Hair follicle dermal papilla cell (primary cell): ENCODE measurements around the gene DLK2. TPM values are rescaled to one million over a fixed set of nuclear protein-coding genes. Genes with fewer than 3 reads are reported as not detected.

Source experiments
- small RNA-seq: library from RNA; depleted of rRNA; stranded (forward); fragments of <200 nt; gene quantifications from one replicate; pipeline ENCODE3, GENCODE V24; 2012
- total RNA-seq: library from RNA; depleted of rRNA; stranded (reverse); fragments of >200 nt; gene quantifications from 2 replicates; pipeline ENCODE4 v1.2.3, GENCODE V29; 2012

DLK2 gene, protein sequence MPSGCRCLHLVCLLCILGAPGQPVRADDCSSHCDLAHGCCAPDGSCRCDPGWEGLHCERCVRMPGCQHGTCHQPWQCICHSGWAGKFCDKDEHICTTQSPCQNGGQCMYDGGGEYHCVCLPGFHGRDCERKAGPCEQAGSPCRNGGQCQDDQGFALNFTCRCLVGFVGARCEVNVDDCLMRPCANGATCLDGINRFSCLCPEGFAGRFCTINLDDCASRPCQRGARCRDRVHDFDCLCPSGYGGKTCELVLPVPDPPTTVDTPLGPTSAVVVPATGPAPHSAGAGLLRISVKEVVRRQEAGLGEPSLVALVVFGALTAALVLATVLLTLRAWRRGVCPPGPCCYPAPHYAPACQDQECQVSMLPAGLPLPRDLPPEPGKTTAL
- total RNA-seq: 0.16 TPM in 1 of 2 replicates, not detected in the other

DNA sequence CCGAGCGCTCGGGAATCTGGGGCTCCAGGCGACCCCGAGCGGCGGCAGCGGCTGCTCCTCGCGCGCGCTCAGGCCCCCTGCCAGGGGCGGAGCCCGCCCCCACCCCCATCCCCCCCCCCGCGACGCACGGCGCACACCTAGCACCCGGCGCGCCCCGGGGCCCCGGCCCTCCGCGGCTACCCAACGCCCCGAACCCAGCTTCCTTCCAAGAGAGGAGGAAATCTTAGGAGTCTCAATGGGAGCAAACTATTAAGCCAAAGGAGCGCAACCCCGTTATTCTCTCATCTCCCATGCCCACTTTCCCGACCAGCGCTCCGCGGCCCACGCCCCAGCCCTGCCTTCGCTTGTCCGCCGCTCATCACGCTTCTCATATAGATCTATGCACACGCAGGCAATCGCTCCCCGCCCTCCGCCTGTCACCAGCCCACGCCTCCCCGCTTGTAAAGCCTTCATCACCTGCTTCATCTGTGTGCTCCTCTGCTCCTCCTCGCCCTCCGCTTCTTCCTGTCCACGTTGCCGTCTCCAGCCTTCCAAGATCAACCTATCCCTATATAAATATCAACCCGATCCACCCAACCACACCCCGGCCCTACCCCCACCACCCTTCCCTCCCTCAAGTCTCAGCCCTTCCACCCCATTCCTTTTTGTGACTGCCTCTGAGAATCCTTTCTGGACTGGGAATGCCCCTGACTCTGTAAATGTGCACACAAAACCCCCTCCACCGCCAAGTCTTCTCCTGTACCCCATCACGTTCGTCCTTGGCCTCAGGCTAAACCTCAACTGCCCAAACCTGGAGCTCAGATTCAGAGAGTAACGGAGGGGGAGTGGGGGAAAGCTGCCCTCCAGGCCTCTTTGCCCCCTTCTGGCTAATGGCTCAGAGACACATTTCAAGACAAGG, at the start of gene DLK2:
DLK2 (minus strand) TSS at position 18 of the 898 bp plus-strand sequence. CDS start 723 bp downstream, outside the sequence.

DNA sequence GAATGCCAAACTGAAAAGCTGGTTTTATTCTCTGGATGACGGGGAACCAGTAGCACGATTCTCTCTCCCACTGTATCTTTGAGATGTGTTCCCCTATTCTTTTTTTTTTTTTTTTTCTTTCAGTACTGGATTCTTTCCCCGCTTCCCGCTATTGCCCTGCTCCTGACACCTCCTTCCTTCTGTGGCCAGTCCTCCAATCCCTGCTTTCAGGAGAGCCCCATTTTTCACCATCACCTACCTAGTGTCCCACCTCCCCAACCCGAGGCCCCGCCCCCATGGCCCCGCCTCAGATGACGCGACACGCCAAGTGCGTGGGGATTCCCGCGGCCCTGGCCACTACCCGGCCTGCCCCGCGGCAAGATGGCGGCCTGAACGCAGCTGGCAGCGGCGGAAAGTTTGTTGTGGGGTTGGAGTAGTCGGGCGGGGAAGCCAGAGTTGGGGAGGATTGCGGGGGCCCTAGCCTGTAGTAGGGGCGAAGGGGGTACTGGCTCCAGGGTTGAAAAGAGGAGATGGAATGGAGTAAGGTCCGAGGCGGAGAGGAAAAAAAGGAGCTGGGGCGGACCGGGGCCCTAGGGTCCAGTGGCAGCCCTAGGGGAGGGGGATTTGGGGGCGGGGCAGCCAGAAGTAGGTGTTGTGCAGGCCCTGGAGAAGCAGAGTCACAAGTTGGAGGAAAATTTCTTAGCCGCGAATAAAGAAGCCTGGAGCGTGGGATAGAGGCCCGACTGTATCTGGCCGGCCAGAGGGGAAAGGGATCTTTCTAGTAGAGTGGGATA, 22.1 kb upstream of the DLK2 start, which contains the start of gene TJAP1:
TJAP1 (plus strand) TSS at position 336 of the 773 bp plus-strand sequence. CDS start 21,432 bp downstream, outside the sequence.

DNA sequence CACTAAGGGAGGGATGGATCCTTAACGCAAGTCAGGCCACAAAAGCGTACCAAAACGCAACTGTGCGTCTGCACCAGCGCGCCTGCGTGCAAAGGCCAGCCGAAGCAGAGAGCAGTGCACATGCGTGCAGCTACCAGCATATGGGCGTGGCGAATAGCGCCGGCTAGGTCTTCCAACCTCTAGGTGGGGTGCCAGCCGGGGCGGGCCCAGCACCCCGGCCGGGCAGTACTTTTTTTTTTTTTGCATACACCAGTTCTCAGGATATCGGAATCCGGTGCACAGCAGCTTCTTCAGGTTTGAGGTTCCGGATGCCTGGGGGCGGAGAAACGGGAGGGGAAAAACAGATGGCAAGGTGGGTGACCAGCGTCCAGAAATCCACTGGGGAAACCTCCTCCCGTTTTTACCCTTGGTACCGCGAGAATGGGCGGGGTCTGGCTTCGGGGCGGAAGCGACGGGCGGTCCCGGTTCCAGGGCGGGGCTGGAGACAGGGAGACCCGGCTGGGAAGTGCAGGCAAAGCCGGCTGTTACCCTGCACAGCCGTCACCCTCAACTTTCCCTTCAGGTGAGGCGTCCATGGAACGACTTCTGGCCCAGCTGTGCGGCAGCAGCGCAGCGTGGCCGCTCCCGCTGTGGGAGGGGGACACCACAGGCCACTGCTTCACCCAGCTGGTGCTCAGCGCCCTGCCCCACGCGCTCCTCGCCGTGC, 27.8 kb downstream of the DLK2 start, which contains the start of gene ABCC10:
ABCC10 (plus strand) TSS at position 136 of the 706 bp plus-strand sequence; CDS start at position 574, 438 bp downstream.

Small RNAs within 50 kb of the gene (small RNA-seq; reads per million reads assigned to genes)
- not detected for gene MIR6780B
- gene RNU6-1113P: not detected

Other genes with a start within 250 kb of the DLK2 start
- 31.8 and 43.1 TPM in 2 replicates for gene DNPH1, start 226.1 kb downstream of the DLK2 start, total RNA-seq
- gene TTBK1, start 212.1 kb downstream of the DLK2 start, total RNA-seq: under 0.01 TPM in 1 of 2 replicates, not detected in the other
- gene SLC22A7, start 157.3 kb downstream of the DLK2 start, total RNA-seq: not detected in 2 replicates
- not detected in 2 replicates for gene CRIP3, start 146.7 kb downstream of the DLK2 start, total RNA-seq
- 16.4 and 17.4 TPM in 2 replicates for gene ZNF318, start 85.9 kb downstream of the DLK2 start, total RNA-seq
- gene ABCC10, start 28.0 kb downstream of the DLK2 start, total RNA-seq: 22.2 and 23.2 TPM in 2 replicates
- gene TJAP1, start 22.0 kb upstream of the DLK2 start, total RNA-seq: 18.8 and 20.0 TPM in 2 replicates
- gene LRRC73, start 54.8 kb upstream of the DLK2 start, total RNA-seq: 0.16 and 0.61 TPM in 2 replicates
- 102 and 128 TPM in 2 replicates for gene YIPF3, start 61.4 kb upstream of the DLK2 start, total RNA-seq
- gene POLR1C, start 61.5 kb upstream of the DLK2 start, total RNA-seq: 24.8 and 26.9 TPM in 2 replicates
- gene XPO5, start 120.5 kb upstream of the DLK2 start, total RNA-seq: 24.8 and 39.3 TPM in 2 replicates
- 30.7 and 32.8 TPM in 2 replicates for gene POLH, start 120.6 kb upstream of the DLK2 start, total RNA-seq
- gene GTPBP2, start 173.7 kb upstream of the DLK2 start, total RNA-seq: 55.0 and 66.4 TPM in 2 replicates
- gene MAD2L1BP, start 180.3 kb upstream of the DLK2 start, total RNA-seq: 20.6 and 26.9 TPM in 2 replicates
- 1.3 and 1.6 TPM in 2 replicates for gene RSPH9, start 189.5 kb upstream of the DLK2 start, total RNA-seq
- 30.2 and 35.0 TPM in 2 replicates for gene MRPS18A, start 232.2 kb upstream of the DLK2 start, total RNA-seq